Thyroid gland (tissue), 4 donors: ENCODE measurements around the gene GGA3. TPM values are rescaled to one million over a fixed set of nuclear protein-coding genes. Genes with fewer than 3 reads are reported as not detected.

ENCODE experiments used
- DNase-seq, 2 donors: peaks; one replicate each; pipeline ENCODE4 v3.0.0-alpha.2; 2019
- H3K27ac ChIP-seq, 3 donors: fragments of 200-600 bp; sonication (generic); 1 replicate in 2 of 3; 2 replicates in 1 of 3; pipeline ENCODE4 v1.5.1; 2016 to 2019; ENCODE audit warnings: mild to moderate bottlenecking in 1 of 3, moderate library complexity in 1 of 3
- H3K27me3 ChIP-seq: fragments of 200-600 bp; sonication (generic); one replicate; pipeline ENCODE4 v1.5.1; 2019
- H3K36me3 ChIP-seq, 2 donors: fragments of 200-600 bp; sonication (generic); one replicate each; pipeline ENCODE4 v1.5.1; 2016 to 2019
- H3K4me1 ChIP-seq, 2 donors: fragments of 200-600 bp; sonication (generic); one replicate each; pipeline ENCODE4 v1.5.1; 2017 to 2019
- H3K4me3 ChIP-seq, 3 donors: fragments of 200-600 bp; sonication (generic); replicated peaks in 1 of 3; 1 replicate in 2 of 3; 2 replicates in 1 of 3; pipeline ENCODE4 v1.5.1; 2016; ENCODE audit warnings: mild to moderate bottlenecking in 1 of 3
- H3K9me3 ChIP-seq: fragments of 200-600 bp; sonication (generic); one replicate; pipeline ENCODE4 v1.5.1; 2017
- POLR2A ChIP-seq, 2 donors: fragments of 450-650 bp; IDR thresholded peaks; one replicate each; pipeline ENCODE4 v1.6.1; 2017; ENCODE audit warnings: antibody characterized with exemption in 2 of 2, mild to moderate bottlenecking in 2 of 2, moderate library complexity in 1 of 2
- WGBS, 2 donors: methylation state at CpG; one replicate each; pipeline ENCODE4 v1.1.5; 2017; 5-methylcytosine and 5-hydroxymethylcytosine counted together
- intact Hi-C: fragments of 100-400 bp; cut with DNase I; formaldehyde crosslinking; loops from one replicate; pipeline ENCODE4 v1.15.1; 2023
- total RNA-seq, 4 donors: library from RNA; depleted of rRNA; stranded (reverse); fragments of >200 nt; gene quantifications; one replicate each; pipeline ENCODE4 v1.2.3, GENCODE V29; 2016
- TF ChIP-seq, protein P1 (sequence below), 6 experiments: fragments of 200-600 bp in 3 of 6; fragments of 450-650 bp in 3 of 6; sonication (generic) in 3 of 6; IDR thresholded peaks; one replicate each; pipeline ENCODE4 v1.5.1; 2016 to 2019; ENCODE audit warnings: antibody characterized with exemption in 6 of 6, mild to moderate bottlenecking in 2 of 6, inconsistent platforms in 1 of 6, moderate library complexity in 1 of 6

Gene GGA3, protein sequence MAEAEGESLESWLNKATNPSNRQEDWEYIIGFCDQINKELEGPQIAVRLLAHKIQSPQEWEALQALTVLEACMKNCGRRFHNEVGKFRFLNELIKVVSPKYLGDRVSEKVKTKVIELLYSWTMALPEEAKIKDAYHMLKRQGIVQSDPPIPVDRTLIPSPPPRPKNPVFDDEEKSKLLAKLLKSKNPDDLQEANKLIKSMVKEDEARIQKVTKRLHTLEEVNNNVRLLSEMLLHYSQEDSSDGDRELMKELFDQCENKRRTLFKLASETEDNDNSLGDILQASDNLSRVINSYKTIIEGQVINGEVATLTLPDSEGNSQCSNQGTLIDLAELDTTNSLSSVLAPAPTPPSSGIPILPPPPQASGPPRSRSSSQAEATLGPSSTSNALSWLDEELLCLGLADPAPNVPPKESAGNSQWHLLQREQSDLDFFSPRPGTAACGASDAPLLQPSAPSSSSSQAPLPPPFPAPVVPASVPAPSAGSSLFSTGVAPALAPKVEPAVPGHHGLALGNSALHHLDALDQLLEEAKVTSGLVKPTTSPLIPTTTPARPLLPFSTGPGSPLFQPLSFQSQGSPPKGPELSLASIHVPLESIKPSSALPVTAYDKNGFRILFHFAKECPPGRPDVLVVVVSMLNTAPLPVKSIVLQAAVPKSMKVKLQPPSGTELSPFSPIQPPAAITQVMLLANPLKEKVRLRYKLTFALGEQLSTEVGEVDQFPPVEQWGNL
- 10 to 100 TPM; 22.5 to 38.4 (median 24.1) TPM for total RNA-seq

DNA sequence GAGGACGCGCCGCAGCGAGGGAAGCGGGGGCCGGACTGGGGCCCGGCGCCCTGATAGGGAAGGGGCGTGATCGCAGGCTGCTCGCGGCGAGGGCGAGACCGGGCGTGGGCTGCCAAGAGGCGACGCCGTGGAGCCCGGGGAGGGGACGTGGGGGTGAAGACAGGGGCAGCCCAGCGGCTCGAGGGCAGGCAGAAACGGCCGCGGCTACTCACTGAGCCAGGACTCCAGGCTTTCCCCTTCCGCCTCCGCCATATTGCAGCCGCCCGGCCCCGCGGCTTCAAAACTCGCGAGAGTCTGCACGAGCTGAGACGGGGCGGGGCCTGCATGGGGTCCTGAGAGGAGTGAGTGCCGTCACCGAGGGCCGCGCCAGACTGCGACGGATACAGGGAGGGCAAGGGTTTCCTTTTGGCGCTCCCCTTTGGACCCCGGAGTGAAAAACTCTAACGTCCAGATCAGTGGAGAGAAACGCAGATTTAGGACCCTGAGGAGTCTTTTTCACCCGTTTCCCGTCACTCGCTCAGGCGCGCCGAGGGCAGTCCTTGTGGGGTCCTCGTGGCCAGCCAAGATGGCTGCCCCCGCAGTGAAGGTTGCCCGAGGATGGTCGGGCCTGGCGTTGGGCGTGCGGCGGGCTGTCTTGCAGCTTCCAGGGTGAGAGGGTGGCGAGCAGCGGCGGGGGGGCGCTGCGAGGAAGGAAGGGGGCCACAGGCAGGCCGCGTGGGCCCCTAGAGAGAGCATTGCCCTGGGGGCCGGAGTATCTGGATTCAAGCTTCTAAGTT lies at the start of gene GGA3, which contains the start of gene MRPS7:
Gene GGA3 (minus strand): TSS at position 271 of the 776 bp plus-strand sequence. CDS start 19 bp downstream, at position 252.
Gene MRPS7 (plus strand): TSS at position 544 of the 776 bp plus-strand sequence. CDS start 22 bp downstream, at position 566.
- peak; percentile 95 to 96 for DNase-seq
- WGBS, 2 donors, result 0% methylated on average over 18 to 19 of the region's 69 CpGs
- Histone ChIP-seq H3K4me1 (peaks cover 19 to 24% of the 10 kb centered on the region in 2 donors), H3K4me3 (peak within 1 kb of the TSS; percentile 43 to 99 (median 76)), H3K36me3 (peaks cover 12 to 18% of the 10 kb centered on the region in 2 donors), H3K27me3 (no peaks in the 10 kb centered on the region), H3K9me3 (no peaks in the 10 kb centered on the region), H3K27ac (peak within 1 kb of the TSS; percentile 92 to 97 (median 96))
- intact Hi-C loops, result no loop called here
- TF ChIP-seq, protein P1, sequence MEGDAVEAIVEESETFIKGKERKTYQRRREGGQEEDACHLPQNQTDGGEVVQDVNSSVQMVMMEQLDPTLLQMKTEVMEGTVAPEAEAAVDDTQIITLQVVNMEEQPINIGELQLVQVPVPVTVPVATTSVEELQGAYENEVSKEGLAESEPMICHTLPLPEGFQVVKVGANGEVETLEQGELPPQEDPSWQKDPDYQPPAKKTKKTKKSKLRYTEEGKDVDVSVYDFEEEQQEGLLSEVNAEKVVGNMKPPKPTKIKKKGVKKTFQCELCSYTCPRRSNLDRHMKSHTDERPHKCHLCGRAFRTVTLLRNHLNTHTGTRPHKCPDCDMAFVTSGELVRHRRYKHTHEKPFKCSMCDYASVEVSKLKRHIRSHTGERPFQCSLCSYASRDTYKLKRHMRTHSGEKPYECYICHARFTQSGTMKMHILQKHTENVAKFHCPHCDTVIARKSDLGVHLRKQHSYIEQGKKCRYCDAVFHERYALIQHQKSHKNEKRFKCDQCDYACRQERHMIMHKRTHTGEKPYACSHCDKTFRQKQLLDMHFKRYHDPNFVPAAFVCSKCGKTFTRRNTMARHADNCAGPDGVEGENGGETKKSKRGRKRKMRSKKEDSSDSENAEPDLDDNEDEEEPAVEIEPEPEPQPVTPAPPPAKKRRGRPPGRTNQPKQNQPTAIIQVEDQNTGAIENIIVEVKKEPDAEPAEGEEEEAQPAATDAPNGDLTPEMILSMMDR (IDR thresholded peaks at IDR 0.05), result peak in 1 of 6 experiments; percentile 19
- TF ChIP-seq POLR2A (IDR thresholded peaks at IDR 0.05), result peak; percentile 3 to 71

DNA sequence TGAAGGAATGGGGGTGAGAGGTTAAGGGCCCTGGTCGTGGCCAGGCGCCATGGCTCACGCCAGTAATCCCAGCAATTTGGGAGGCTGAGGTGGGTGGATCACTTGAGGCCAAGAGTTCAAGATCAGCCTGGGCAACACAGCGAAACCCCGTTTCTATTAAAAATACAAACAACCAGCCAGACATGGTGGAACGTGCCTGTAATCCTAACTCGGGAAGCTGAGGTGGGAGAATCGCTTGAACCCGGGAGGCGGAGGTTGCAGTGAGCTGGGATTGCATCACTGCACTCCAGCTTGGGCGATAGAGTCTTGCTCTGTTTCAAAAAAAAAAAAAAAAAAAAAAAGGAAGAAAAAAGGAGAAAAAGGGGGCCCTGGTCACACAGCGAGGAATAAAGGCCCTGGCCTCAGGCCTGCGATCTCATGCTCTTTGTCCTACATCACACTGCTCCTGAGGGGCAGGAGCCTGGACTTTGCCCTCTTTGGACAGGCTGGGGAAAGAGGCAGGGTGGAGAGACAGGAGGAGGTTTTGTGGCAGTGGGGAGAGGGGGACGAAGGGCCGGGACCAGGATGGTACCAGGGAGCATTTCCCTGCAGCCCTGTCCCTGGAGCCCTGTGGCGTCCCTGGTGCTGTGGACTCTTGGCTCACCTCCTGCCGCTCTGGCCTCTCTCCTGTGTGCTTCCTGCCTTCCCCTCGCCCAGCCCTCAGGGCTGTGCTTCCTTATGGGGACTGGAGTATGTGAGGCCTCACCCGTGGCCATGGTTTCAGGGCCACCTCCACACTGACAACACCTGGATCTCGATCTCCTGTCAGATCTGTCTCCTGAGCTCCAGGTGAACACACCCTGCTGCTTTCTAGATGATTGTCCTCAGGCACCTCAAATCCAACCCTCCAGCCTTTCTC lies 47.6 kb upstream of the GGA3 start:
- no peaks in the 10 kb centered on the region for H3K9me3 ChIP-seq
- no peak for DNase-seq
- intact Hi-C loops, result no loop called here
- H3K27me3 ChIP-seq, result no peaks in the 10 kb centered on the region
- no peaks in the 10 kb centered on the region for H3K36me3 ChIP-seq
- no peak overlapping the region for H3K27ac ChIP-seq
- 70 to 73% methylated on average over 18 to 20 of the region's 20 CpGs for WGBS, 2 donors
- H3K4me1 ChIP-seq, result peaks cover 0 to 5% of the 10 kb centered on the region in 2 donors
- TF ChIP-seq POLR2A (IDR thresholded peaks at IDR 0.05), result no peak
- TF ChIP-seq, protein P1 (IDR thresholded peaks at IDR 0.05), result no peak
- H3K4me3 ChIP-seq, result no peak overlapping the region

DNA sequence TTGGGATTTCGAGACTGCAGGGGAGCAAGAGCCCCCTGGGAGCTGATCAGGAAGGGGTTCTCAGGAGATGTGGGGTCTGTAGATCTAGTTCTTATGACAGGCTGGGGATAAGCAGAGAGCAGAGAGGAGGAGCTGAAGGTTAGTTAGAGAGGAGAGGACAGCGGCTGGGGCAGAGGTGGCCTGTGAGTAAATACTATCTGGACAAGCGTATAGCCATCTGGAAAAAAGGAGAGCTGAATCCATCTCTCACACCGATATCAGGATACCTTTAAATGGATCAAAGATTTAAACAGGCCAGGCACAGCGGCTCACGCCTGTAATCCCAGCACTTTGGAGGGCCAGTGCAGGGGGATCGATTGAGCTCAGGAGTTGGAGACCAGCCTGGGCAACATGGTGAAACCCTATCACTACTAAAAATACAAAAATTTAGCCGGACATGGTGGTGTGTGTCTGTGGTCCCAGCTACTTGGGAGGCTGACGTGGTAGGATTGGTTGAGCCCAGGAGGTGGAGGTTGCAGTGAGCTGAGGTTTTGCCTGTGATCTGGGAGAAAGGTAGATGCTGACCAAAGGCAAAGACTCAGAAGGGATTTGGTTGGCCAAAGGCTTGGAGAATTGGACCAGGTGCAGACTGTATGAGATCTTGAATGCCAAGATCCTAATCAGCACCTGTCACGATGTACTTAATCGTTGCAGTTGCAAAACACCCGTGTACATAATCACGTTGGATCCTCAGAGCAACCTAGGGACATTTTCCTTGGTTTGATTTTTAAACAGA lies 46.7 kb upstream of the GGA3 start:
- TF ChIP-seq, protein P1 (IDR thresholded peaks at IDR 0.05), result no peak
- Histone ChIP-seq H3K4me3 (no peak overlapping the region), H3K9me3 (no peaks in the 10 kb centered on the region), H3K27me3 (no peaks in the 10 kb centered on the region), H3K36me3 (no peaks in the 10 kb centered on the region), H3K4me1 (peaks cover 0 to 5% of the 10 kb centered on the region in 2 donors), H3K27ac (no peak overlapping the region)
- intact Hi-C loops, result no loop called here
- 74 to 82% methylated on average over 13 of the region's 13 CpGs for WGBS, 2 donors
- no peak for DNase-seq
